Measurements from ENCODE around the gene PSMB7.

PSMB7 gene

DNA sequence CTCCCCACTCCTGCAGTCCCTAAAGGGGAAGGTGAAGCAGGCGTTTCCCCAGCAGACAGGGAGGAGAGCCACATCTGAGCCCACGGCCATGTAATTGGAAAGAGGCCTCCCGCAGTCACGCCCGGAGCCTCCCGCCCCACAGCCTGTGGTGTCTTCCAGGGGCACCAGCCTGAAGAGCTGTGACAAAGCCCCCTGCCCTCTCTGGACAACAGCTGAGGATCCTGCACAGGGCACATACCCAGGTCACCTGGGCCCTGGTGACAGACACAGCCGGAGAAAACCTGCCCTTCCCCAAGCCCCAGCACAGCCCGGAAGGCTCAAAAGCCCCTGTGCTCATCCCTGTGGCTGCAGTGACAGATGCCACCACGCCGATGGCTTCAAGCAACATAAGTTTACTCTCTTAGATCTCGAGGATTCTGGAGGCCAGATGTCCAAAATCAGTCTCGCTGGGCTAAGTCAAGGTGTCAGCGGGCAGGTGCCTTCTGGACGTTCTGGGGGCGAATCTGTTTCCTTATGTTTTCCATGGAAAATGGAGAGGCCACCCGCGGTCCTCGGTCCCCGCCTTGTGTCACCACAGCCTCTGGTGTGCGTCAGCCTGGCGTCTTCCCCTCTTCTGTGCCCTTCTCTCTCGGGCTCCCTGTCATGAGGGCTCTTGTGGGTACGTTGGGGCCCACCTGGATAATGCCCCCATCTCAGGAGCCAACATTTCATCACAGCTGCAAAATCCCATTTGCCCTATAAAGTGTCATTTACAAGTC is 71.5 kb downstream of the PSMB7 start:
- TF ChIP-seq, protein P1, sequence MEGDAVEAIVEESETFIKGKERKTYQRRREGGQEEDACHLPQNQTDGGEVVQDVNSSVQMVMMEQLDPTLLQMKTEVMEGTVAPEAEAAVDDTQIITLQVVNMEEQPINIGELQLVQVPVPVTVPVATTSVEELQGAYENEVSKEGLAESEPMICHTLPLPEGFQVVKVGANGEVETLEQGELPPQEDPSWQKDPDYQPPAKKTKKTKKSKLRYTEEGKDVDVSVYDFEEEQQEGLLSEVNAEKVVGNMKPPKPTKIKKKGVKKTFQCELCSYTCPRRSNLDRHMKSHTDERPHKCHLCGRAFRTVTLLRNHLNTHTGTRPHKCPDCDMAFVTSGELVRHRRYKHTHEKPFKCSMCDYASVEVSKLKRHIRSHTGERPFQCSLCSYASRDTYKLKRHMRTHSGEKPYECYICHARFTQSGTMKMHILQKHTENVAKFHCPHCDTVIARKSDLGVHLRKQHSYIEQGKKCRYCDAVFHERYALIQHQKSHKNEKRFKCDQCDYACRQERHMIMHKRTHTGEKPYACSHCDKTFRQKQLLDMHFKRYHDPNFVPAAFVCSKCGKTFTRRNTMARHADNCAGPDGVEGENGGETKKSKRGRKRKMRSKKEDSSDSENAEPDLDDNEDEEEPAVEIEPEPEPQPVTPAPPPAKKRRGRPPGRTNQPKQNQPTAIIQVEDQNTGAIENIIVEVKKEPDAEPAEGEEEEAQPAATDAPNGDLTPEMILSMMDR (IDR thresholded peaks at IDR 0.05; ENCODE audit: control insufficient read depth, insufficient read depth, low read depth, low read length, missing control alignments), result no peak
- no peak for DNase-seq (ENCODE audit: low read depth)
- no peak overlapping the region for H3K4me3 ChIP-seq (ENCODE audit: control insufficient read depth, low read depth, low read length)

DNA sequence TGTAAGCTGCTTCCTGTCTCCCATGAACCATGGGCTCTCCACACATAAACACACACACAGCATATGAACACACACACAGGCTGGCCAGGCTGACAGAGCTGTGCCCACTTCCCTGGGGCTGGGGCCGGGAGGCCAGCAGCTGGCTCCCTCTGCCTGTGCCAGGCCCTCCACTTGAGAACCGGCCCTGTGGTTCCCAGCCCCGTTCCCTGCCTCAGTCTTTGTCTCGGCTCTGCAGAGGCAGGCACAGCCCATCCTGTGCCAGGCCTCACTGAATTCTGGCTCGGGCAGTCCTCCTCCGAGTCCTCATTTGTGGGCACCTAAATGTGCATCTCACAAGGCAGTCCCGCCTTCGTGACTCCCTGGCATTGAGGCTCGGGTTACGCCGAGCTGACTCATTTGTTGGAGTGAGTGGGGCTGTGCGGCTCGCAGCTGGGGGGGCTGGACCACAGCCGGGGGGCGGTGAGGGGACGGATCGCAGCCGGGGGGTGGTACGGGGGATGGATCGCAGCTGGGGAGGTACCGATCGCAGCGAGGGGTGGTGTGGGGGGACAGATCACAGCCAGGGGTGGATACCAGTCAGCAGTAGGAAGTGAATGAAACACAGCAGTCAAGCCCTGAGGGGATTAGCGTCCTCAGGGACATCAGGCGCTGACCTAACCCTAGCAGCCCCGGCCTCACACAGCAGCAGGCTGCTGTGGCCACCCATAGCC is 72.3 kb downstream of the PSMB7 start:
- TF ChIP-seq, protein P1 (IDR thresholded peaks at IDR 0.05; ENCODE audit: control insufficient read depth, insufficient read depth, low read depth, low read length, missing control alignments), result no peak
- DNase-seq (ENCODE audit: low read depth), result peak; percentile 77
- peak overlapping the region; percentile 2; the same call in 1 of the 2 replicates for H3K4me3 ChIP-seq (ENCODE audit: control insufficient read depth, low read depth, low read length)

DNA sequence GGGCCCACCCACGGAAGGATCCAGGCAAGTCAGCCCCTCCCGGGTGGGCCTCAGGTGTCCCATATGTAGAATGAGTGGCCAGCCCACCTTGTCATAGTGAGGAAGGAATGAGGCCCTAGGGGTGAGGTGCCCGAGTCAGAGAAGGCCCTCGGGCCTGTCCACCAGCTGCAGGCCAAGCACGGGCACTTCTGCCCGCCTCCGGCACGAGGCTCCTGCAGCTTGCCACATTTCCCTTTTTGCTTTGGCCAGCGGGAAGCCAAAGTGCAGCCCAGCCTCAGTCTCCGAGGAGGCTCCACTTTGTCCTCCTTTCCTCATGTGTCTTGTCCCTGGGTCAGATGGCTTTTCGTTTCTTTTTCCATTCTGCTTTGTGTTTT is 72.9 kb downstream of the PSMB7 start:
- no peak for DNase-seq (ENCODE audit: low read depth)
- TF ChIP-seq, protein P1 (IDR thresholded peaks at IDR 0.05; ENCODE audit: control insufficient read depth, insufficient read depth, low read depth, low read length, missing control alignments), result no peak
- no peak overlapping the region for H3K4me3 ChIP-seq (ENCODE audit: control insufficient read depth, low read depth, low read length)

DNA sequence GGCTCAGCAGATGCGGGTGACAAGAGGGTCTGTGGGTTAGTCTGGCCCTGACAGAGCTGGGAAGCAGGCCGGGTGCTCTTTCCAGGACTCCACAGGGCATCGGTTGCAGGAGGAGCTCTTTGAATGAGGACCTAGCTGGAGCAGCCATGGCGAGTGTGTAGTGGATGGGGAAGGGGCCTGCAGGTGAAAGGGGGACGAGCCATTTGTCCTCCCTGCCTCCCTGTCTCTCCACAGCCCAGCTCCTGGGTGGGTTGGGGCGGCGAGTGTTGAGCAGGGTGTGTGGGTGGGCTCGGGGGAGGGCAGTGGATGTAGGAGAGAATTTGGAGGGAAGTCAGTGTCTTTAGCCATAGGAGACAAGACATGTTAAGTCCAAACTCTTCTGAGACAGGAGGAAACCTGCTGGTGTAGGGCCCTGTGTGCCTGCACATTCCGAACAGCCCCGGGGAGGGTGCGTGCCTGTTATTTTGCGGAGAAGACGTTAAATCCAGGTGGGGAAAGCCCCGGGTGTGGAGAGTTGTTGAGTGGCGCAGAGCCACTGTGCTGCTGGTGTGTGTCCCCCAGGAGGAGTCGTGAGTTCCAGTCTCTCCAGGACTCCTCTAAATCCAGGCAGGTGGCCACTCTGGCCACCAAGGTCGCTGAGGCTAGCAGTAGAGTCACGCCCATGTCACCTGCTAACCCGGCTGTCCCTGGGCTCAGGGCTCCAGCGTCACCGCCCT is 73.6 kb downstream of the PSMB7 start:
- TF ChIP-seq, protein P1 (IDR thresholded peaks at IDR 0.05; ENCODE audit: control insufficient read depth, insufficient read depth, low read depth, low read length, missing control alignments), result no peak
- no peak for DNase-seq (ENCODE audit: low read depth)
- no peak overlapping the region for H3K4me3 ChIP-seq (ENCODE audit: control insufficient read depth, low read depth, low read length)

DNA sequence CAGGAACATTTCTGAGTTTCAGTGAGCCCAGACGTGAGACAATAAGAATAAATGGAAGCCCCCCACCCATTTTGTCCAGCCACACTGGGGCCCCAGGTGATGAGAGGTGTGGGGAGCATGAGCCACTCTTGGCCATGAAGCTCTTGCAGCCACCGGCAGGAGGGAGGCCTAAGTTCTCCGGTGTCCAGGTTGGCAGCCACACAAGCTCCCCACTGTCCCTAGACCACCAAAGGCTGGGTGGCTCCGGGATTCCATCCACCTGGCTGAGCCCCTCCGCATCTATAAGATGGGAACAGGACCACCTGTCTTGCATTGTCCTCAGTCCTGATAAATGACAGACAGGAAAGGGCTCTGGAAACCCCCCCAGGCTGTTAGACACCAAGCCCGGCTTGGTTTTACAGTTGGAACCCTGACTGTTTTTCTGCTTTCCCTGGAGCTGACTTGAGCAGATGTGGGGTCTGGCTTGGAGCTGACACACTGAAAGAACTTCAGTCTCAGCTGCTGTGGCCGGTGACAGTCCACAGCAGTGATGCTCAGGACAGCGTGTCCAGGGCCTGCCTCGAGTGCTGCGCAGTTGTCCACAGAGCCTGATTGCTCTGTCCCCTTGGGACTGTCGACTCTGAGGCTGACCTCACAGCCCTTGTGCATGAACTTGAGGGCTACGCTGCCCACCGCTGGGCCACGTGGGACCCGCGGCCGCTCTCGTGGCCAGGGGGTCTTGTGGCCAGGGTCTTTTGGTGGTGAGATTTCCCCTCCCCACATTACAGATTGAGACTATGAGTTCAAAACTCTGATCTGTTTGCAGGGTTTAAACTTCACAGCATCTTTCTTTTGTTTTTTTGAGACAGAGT is 74.8 kb downstream of the PSMB7 start:
- TF ChIP-seq, protein P1 (IDR thresholded peaks at IDR 0.05; ENCODE audit: control insufficient read depth, insufficient read depth, low read depth, low read length, missing control alignments), result no peak
- no peak overlapping the region for H3K4me3 ChIP-seq (ENCODE audit: control insufficient read depth, low read depth, low read length)
- no peak for DNase-seq (ENCODE audit: low read depth)

DNA sequence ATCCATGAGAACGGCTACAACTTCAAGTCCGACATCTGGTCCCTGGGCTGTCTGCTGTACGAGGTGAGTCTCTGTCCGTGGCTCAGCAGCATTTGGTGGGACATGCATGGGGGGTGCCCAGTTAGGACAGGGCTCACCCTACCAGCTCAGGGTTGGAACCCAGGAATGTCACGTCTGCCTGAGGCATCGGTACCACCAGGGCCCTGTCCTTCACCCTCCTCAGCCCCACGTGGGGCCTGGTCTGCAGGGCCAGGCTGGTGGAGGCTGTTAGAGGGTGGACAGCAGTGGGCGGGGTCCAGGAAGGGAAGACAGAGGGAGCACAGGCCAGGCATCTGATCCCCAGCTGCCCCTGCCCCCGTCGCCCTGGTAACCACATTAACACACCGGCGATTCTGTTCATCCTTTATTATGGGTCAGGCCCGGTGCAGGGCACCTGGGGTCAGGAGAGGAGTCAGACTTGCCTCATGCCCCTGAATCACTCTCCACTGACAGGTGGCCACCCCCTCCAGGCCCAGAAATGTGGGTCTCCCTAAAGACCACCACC is 75.6 kb downstream of the PSMB7 start:
- TF ChIP-seq, protein P1 (IDR thresholded peaks at IDR 0.05; ENCODE audit: control insufficient read depth, insufficient read depth, low read depth, low read length, missing control alignments), result no peak
- H3K4me3 ChIP-seq (ENCODE audit: control insufficient read depth, low read depth, low read length), result no peak overlapping the region
- DNase-seq (ENCODE audit: low read depth), result no peak
